ENCODE measurements around the gene CNNM2. TPM values are rescaled to one million over a fixed set of nuclear protein-coding genes. Genes with fewer than 3 reads are reported as not detected.

The CNNM2 gene
- total RNA-seq, result 9.8 and 10.5 TPM in 2 replicates

DNA sequence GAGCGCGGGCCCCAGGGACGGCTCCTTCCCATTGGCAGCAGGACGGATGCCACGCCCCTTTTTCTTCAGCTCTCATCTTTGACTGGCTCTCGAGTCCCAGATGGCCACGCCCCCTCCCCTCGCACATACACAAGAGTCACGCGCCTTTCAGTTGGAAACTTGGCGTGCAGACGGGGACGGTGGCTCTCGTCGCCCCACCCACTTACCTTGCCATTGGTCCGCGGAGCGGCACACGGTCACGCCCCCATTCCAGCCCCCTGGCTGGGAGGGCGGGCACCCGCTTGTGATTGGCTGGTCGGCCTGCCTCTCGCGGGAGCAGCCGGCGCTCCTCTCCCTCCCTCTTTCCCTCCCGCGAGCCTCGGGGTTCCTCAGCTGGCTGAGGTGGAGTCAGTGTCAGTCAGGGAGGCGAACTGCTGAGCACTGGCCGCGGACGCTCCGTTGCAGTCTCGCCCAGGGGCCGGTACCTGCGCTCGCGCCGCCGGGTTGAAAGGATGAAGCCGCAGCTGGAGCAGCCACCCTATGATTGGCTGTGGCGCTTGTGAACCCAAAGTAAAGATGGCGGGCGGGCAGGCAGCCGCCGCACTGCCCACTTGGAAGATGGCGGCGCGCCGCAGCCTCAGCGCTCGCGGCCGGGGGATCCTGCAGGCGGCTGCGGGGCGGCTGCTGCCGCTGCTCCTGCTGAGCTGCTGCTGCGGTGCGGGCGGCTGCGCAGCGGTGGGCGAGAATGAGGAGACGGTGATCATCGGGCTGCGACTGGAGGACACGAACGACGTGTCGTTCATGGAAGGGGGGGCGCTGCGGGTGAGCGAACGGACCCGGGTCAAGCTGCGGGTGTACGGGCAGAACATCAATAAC lies at the start of gene CNNM2:
TSS of gene CNNM2 (plus strand) at position 333 of the 855 bp plus-strand sequence. CDS start at position 520, 187 bp downstream.

DNA sequence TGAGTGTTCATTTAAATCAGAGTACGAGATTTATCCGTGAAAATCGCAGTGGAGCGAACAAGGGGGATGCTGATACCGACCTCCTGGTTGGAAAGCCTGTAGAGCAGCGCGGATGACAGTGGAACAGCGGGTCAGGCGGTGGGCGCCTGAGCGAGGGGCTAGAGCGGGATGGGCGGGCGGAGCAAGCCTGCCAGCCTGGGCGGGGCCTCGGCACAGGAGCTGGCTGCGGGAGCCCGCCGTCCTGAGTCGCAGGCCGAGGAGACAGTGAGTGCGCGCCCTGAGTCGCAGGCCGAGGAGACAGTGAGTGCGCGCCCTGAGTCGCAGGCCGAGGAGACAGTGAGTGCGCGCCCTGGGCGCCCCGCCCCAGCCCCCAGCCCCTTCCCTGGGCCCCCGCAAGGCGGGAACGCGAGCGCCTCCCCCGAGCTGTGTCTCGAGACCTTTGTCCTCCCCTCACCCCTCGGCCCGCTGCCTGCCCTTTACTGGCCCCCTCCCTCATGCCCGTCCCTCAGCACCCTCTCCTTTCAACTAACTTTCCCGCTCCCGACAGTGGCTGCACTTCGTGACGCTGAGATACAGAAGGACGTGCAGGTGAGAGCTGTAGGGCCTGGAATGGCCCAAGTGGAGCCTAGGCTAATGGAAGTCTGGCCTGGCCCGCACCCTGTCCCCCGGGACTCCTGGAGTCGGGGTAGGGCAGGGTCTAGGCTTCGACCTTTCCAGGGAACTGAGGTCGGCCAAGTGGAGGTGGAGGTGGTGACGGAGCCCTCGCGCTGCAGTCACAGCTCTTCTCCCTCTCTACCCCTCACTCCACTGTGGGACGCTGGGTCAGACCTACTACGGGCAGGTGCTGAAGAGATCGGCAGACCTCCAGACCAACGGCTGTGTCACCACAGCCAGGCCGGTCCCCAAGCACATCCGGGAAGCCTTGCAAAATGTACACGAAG lies 48.6 kb upstream of the CNNM2 start, which contains the start of gene AS3MT:
TSS of gene AS3MT (plus strand) at position 213 of the 941 bp plus-strand sequence. CDS start at position 336, 123 bp downstream.

Small RNAs within 50 kb of the gene (small RNA-seq; reads per million reads assigned to genes)
- not detected for gene AS3MT
- gene RF00026, result not detected
- not detected for gene RF02271

Other genes starting within 250 kb of the CNNM2 start
- 5.0 TPM in 2 replicates for gene ARL3, start 203.9 kb upstream of the CNNM2 start, total RNA-seq
- gene SFXN2, start 203.7 kb upstream of the CNNM2 start, total RNA-seq, result 4.3 and 4.7 TPM in 2 replicates
- gene WBP1L, start 174.3 kb upstream of the CNNM2 start, total RNA-seq, result 106 and 113 TPM in 2 replicates
- 0.16 TPM in 1 of 2 replicates, not detected in the other for gene CYP17A1, start 80.9 kb upstream of the CNNM2 start, total RNA-seq
- gene BORCS7, start 64.0 kb upstream of the CNNM2 start, total RNA-seq, result 21.1 and 25.3 TPM in 2 replicates
- gene AS3MT, start 48.8 kb upstream of the CNNM2 start, total RNA-seq, result 9.9 and 14.6 TPM in 2 replicates